22Rv1 (cell line): Measurements from ENCODE around the gene GALNT12.
A peak's percentile ranks its signal among the peaks of the same experiment; 100 is the strongest.

ENCODE experiments used
- H3K27ac ChIP-seq: fragments of 450-650 bp; 2 replicates; pipeline ENCODE4 v1.5.1; 2017
- CTCF ChIP-seq: fragments of 450-650 bp; IDR thresholded peaks from 2 replicates; pipeline ENCODE4 v1.5.1; 2017; ENCODE audit warnings: mild to moderate bottlenecking
- ZFX ChIP-seq: fragments of 450-650 bp; IDR thresholded peaks from 2 replicates; pipeline ENCODE4 v1.6.1; 2017; ENCODE audit warnings: antibody characterized with exemption, borderline replicate concordance

Gene GALNT12

GRCh38 chr9:98848450-98849149 lies 41.1 kb downstream of the GALNT12 start:
- TF ChIP-seq CTCF (peak; percentile 94), ZFX (no peak)
- no peak overlapping the region for H3K27ac ChIP-seq

DNA sequence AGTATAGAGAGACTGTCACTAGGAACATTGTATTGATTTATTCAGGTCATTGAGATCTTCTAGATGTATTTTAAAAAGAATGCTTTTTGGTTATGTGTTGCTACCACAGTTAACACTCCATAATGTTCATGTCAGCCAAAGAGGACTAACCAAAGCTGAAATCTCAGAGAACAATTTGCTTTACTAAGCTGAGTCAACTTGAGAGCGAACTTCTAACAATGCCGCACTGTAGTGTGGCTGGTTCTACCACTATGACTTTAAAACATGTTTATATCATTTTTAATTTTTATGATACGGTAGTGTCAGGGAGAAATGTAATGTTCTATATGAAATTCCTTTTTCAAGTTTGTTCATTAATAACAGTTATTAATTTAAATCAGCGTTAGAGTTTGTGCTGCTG lies 42.1 kb downstream of the GALNT12 start:
- no peak overlapping the region for H3K27ac ChIP-seq
- TF ChIP-seq ZFX: no peak
- no peak for TF ChIP-seq CTCF

DNA sequence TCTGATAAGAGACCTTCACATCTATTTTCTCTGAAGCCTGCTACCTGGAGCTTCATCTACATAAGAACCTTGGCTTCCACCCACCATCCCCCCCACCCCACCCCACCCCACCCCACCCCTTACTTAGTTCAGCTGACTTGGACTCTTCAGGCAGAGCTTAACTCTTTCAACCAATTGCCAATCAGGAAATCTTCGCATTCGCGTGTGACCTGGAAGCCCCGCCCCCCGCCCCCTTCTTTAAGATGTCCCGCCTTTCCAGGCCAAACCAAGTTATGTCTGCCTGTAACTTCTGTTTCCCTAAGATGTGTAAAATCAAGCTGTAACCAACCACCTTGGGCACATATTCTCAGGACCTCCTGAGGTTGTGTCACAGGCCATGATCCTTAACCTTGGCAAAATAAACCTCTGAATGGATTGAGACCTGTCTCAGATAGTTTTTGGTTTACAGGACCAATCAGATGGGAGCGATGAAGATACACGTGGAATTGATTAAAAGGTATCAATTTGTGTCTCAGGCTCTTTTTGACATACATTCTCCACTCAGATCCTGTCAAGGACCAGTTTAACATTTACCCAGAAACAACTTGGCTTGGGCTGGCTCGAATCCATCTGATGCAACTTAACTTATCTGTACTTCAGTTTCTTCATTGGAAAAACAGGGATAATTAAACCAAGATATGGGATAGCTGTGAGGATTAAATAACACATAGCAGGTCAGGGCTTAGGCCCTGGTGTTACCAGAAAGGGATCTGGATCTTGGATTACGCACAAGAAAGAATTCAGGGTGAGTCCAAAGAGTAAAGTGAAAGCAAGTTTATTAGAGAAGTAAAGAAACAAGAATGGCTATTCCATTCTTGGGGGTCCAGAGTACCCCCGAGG lies 43.6 kb downstream of the GALNT12 start:
- TF ChIP-seq CTCF (no peak), ZFX (no peak)
- no peak overlapping the region for H3K27ac ChIP-seq

GRCh38 chr9:98851730-98852459 lies 44.4 kb downstream of the GALNT12 start:
- TF ChIP-seq ZFX (no peak), CTCF (no peak)
- no peak overlapping the region for H3K27ac ChIP-seq

DNA sequence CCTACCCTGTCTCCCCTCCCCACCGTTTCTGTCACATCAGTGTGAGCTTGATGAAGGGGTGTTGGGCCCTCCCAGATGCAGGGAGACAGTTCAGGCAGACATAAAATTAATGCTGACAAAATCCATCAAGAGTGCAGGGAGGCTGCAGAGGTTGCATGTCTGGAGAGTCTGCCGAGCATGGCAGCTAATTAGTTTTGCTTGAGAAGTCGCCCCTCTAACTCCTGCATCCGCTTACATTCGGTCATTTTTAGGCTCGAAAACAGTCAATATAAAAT lies 44.9 kb downstream of the GALNT12 start:
- no peak for TF ChIP-seq CTCF
- TF ChIP-seq ZFX: no peak
- H3K27ac ChIP-seq: no peak overlapping the region

GRCh38 chr9:98852961-98853360 lies 45.5 kb downstream of the GALNT12 start:
- H3K27ac ChIP-seq: no peak overlapping the region
- no peak for TF ChIP-seq ZFX

DNA sequence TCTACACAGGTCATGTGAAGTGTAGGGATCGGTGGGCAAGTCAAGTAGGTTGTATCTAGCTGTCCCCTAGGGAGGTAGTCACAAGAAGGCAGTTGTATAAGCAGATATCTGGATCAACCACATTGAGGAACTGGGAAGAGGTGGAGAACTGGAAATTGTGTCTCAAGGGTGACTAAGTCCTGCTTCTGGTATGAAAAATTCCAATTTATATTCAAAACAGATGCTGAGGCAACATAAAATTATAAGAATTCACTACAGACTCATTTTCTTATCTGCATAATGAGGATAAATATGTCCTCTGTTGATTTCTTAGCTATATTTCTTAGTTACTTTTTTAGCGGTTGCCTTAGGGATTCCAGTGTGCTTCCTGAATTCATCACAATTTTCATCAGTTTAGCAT lies 46.8 kb downstream of the GALNT12 start:
- TF ChIP-seq CTCF (no peak), ZFX (no peak)
- no peak overlapping the region for H3K27ac ChIP-seq
